GM12878 (cell line): Measurements from ENCODE around the gene CTR9. TPM values are rescaled to one million over a fixed set of nuclear protein-coding genes. Genes with fewer than 3 reads are reported as not detected.

Experiments
- ATAC-seq: fragments of 200-7000 bp; cut with Tn5 transposase; 3 replicates; pipeline ENCODE4 v1.9.1; 2020; ENCODE audit warnings: mild to moderate bottlenecking, moderate library complexity
- BruUV-seq: library from RNA; stranded (reverse); fragments of 400-500 nt; replicated peaks from 2 replicates; lab custom pipeline; 2021; lab: Mats Ljungman, UMichigan
- CTCF ChIA-PET: fragments of 300-600 bp; sonication (Branson Sonifier 250); formaldehyde crosslinking; extraction: SDS; loops from one replicate; lab custom pipeline; 2021; ENCODE audit warnings: inconsistent platforms; lab: Yijun Ruan, JAX
- POLR2A ChIA-PET: fragments of 350-600 bp; formaldehyde crosslinking; extraction: SDS; loops from one replicate; lab custom pipeline; 2021; ENCODE audit warnings: inconsistent platforms; lab: Charles Lee
- RAD21 ChIA-PET: fragments of 300-600 bp; sonication (Branson Sonifier 250); formaldehyde crosslinking; loops from one replicate; lab custom pipeline; 2023; ENCODE audit warnings: antibody characterized with exemption; ENCODE audit not compliant: unreplicated experiment; lab: Charles Lee
- SMC1A ChIA-PET: fragments of 300-600 bp; sonication (Branson Sonifier 250); formaldehyde crosslinking; loops from one replicate; lab custom pipeline; 2023; ENCODE audit not compliant: unreplicated experiment, uncharacterized antibody; lab: Charles Lee
- DNase-seq: peaks from one replicate; pipeline ENCODE4 v3.0.0-alpha.2; 2011; ENCODE audit warnings: low read depth, low spot score
- FAIRE-seq: peaks from 3 replicates; lab custom pipeline; 2011; peaks lifted over from hg19 to GRCh38; lab: Jason Lieb, UNC
- H2AFZ ChIP-seq: 2 replicates; pipeline ENCODE4 v1.6.0; 2011; ENCODE audit warnings: low read depth, low read length, control low read depth; ENCODE audit not compliant: control insufficient read depth
- H3K27ac ChIP-seq: 2 replicates; pipeline ENCODE4 v1.5.1; 2011; ENCODE audit warnings: control low read depth; ENCODE audit not compliant: control insufficient read depth, insufficient read depth
- H3K27me3 ChIP-seq, 2 experiments: replicated peaks in 1 of 2; 2 replicates each; pipeline versions ENCODE4 v1.6.0 to v1.6.1; 2011; ENCODE audit warnings: low read length in 1 of 2; ENCODE audit not compliant: control insufficient read depth in 2 of 2, insufficient read depth in 2 of 2
- H3K36me3 ChIP-seq, 2 experiments: 2 replicates each; pipeline ENCODE4 v1.5.1; 2011; ENCODE audit warnings: low read length in 1 of 2; ENCODE audit not compliant: control insufficient read depth in 2 of 2, insufficient read depth in 2 of 2
- H3K4me1 ChIP-seq: 2 replicates; pipeline ENCODE4 v1.6.1; 2011; ENCODE audit warnings: mild to moderate bottlenecking, low read length, moderate library complexity, mixed read lengths; ENCODE audit not compliant: control insufficient read depth, insufficient read depth
- H3K4me2 ChIP-seq: 2 replicates; pipeline ENCODE4 v1.6.0; 2011; ENCODE audit warnings: control low read depth; ENCODE audit not compliant: control insufficient read depth, insufficient read depth
- H3K4me3 ChIP-seq: fragments of 200-600 bp; sonication (generic); 2 replicates; pipeline ENCODE4 v1.5.1; 2016
- H3K79me2 ChIP-seq: 2 replicates; pipeline ENCODE4 v1.6.0; 2011; ENCODE audit warnings: low read length; ENCODE audit not compliant: control insufficient read depth, insufficient read depth
- H3K9ac ChIP-seq: 2 replicates; pipeline ENCODE4 v1.8.0; 2011; ENCODE audit warnings: low read length, control low read depth, mixed read lengths; ENCODE audit not compliant: control insufficient read depth, insufficient read depth
- H3K9me3 ChIP-seq: replicated peaks from 3 replicates; pipeline ENCODE4 v1.5.1; 2011; ENCODE audit warnings: mild to moderate bottlenecking, low read length; ENCODE audit not compliant: control insufficient read depth, insufficient read depth
- H4K20me1 ChIP-seq: 2 replicates; pipeline ENCODE4 v1.6.0; 2011; ENCODE audit not compliant: control insufficient read depth, insufficient read depth
- CTCF ChIP-seq, 3 experiments: IDR thresholded peaks in 2 of 3; conservative IDR thresholded peaks in 1 of 3; 2 replicates each; pipeline ENCODE4 v1.5.1; 2011; ENCODE audit warnings: low read depth in 3 of 3, low read length in 3 of 3, mild to moderate bottlenecking in 3 of 3, control low read depth in 2 of 3, moderate library complexity in 2 of 3, inconsistent platforms in 1 of 3, mixed read lengths in 1 of 3; ENCODE audit not compliant: control insufficient read depth in 2 of 3, insufficient read depth in 1 of 3; ENCODE audit errors: extremely low read depth in 1 of 3
- E2F4 ChIP-seq: IDR thresholded peaks from 2 replicates; pipeline ENCODE4 v1.6.1; 2012; ENCODE audit warnings: low read depth, low read length, improper control_type of control experiment
- WGBS: methylation state at CpG from one replicate; pipeline ENCODE4 v1.1.6; 2016; ENCODE audit warnings: low lambda C conversion rate; ENCODE audit not compliant: insufficient replicate concordance, insufficient coverage; ENCODE audit errors: missing lambda C conversion rate; 5-methylcytosine and 5-hydroxymethylcytosine counted together
- in situ Hi-C: fragments of 300-500 bp; cut with MboI; formaldehyde crosslinking; loops from 9 replicates; pipeline ENCODE4 v1.14.3; 2018; ENCODE audit warnings: mixed read lengths
- intact Hi-C: fragments of 100-400 bp; cut with micrococcal nuclease; formaldehyde crosslinking; loops from one replicate; pipeline ENCODE4 v1.14.2; 2022; ENCODE audit not compliant: unreplicated experiment
- polyA plus RNA-seq, 11 experiments: library from polyadenylated mRNA; depleted of rRNA in 4 of 11; unstranded in 6 of 11; stranded (reverse) in 5 of 11; fragments of >200 nt; fragmentation: Nextera tagmentation in 4 of 11; fragmentation: Illumina TruSeq in 1 of 11; extraction: Ambion mirVana in 4 of 11; extraction: Trizol in 1 of 11; gene quantifications; 1 replicate in 1 of 11; 2 replicates in 10 of 11; pipeline versions ENCODE4 v1.2.1 to v1.2.3, GENCODE V29; 2011 to 2016; ENCODE audit warnings: inconsistent platforms in 2 of 11, missing spikeins in 2 of 11, low read depth in 1 of 11
- total RNA-seq, 4 experiments: library from RNA; depleted of rRNA in 3 of 4; stranded (reverse); fragments of >200 nt in 3 of 4; fragmentation: Illumina TruSeq in 1 of 4; extraction: Trizol in 1 of 4; gene quantifications; 2 replicates each; pipeline versions ENCODE4 v1.2.1 to v1.2.3, GENCODE V29; 2013 to 2021

The CTR9 gene
- total and polyA plus RNA-seq, 10 of the 15 experiments (the other 5 are each of a cell fraction or from before 2014, with no cell fraction given) = 13.9 to 54.9 (median 28.9) TPM

GRCh38 chr11:10731064-10731680 is 19.9 kb upstream of the CTR9 start:
- H3K27ac ChIP-seq = no peak overlapping the region
- ATAC-seq = no peak
- no peak overlapping the region for H2AFZ ChIP-seq
- no peak overlapping the region for H3K4me2 ChIP-seq
- no peaks in the 10 kb centered on the region for H3K9me3 ChIP-seq
- H3K4me3 ChIP-seq = no peak overlapping the region
- BruUV-seq = no TSS peak
- ChIA-PET CTCF (interaction anchor here (1.3 to 2.9 kb wide), 3 partner anchors 77 to 325 kb away, joined by 5 to 11 read pairs (median 8); no protein-coding TSS in a partner anchor), POLR2A (no interaction called here), RAD21 (interaction anchor here (2.4 kb wide), 1 partner anchor 325 kb away, joined by 12 read pairs; no protein-coding TSS in a partner anchor), SMC1A (interaction anchor here (0.7 to 2.2 kb wide), 8 partner anchors 9 to 325 kb away, joined by 3 to 11 read pairs (median 4); no protein-coding TSS in a partner anchor)
- H3K4me1 ChIP-seq = peaks cover 4% of the 10 kb centered on the region
- in situ Hi-C loops (loop anchor here (10.0 kb wide), 2 partner anchors 106 to 526 kb away; no protein-coding TSS in a partner anchor), intact Hi-C loops (no loop called here)
- no peaks in the 10 kb centered on the region for H3K79me2 ChIP-seq
- no peak for FAIRE-seq
- 47% methylated on average over 3 of the region's 3 CpGs for whole genome bisulfite sequencing
- no peaks in the 10 kb centered on the region; a peak in 2 of 4 replicates for H3K27me3 ChIP-seq
- TF ChIP-seq E2F4 = no peak
- no peak for TF ChIP-seq CTCF (IDR thresholded peaks at IDR 0.05 in 2 of 3, conservative IDR thresholded peaks at IDR 0.05 in 1 of 3; ENCODE audit: control insufficient read depth in 2 of 3, extremely low read depth in 1 of 3, insufficient read depth in 1 of 3, low read depth in 3 of 3, low read length in 3 of 3)
- no peak for DNase-seq
- H3K9ac ChIP-seq = no peak overlapping the region
- H4K20me1 ChIP-seq = no peaks in the 10 kb centered on the region
- H3K36me3 ChIP-seq = no peaks in the 10 kb centered on the region
